ENCODE data around the gene VRK1. TPM values are rescaled to one million over a fixed set of nuclear protein-coding genes. Genes with fewer than 3 reads are reported as not detected.

VRK1 gene
- total and polyA plus RNA-seq, 8 donors = 2.4 to 7.0 (median 3.6) TPM

- TF ChIP-seq CTCF (IDR thresholded peaks at IDR 0.05) = no peak
- FAIRE-seq = no peak
- DNase-seq = no peak
- no peaks in the 10 kb centered on the region for H3K9me3 ChIP-seq
- no peak overlapping the region for H3K27ac ChIP-seq
- peaks cover 0 to 3% (median 0%) of the 10 kb centered on the region in 4 donors for H3K27me3 ChIP-seq
- H3K4me1 ChIP-seq = no peaks in the 10 kb centered on the region
- H3K36me3 ChIP-seq = no peaks in the 10 kb centered on the region
- WGBS, 2 donors = 56 to 68% methylated on average over 4 of the region's 4 CpGs
- peak in 1 of 4 donors; percentile 26 for ATAC-seq
- H3K4me3 ChIP-seq = no peak overlapping the region
- intact Hi-C loops (cut with DNase I) = no loop called here
These were observed 13.3 kb upstream of the VRK1 start for GRCh38 chr14:96783915-96784224.

DNA sequence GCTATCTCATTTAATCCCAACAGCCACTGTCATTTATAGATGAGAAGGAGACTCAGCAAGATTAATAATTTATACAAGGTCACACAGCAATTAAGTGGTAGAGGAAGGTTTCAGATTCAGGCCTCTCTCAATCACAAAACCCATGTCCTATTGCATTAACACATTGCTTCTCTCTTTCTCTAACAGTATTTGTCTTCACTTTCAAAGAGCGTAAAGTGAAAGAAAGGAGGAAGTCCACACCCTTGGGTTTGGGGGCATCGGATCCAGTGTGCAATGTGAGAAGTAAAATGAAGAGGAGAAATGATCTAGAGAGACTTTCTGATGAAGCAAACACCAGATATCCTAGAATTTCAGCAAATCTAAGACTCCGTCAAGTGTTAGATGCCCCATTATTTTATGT, 7.0 kb upstream of the VRK1 start:
- Histone ChIP-seq H3K36me3 (no peaks in the 10 kb centered on the region), H3K27me3 (no peaks in the 10 kb centered on the region), H3K4me3 (no peak overlapping the region), H3K9me3 (no peaks in the 10 kb centered on the region), H3K4me1 (no peaks in the 10 kb centered on the region), H3K27ac (no peak overlapping the region)
- TF ChIP-seq CTCF (IDR thresholded peaks at IDR 0.05) = no peak
- DNase-seq (no peak), ATAC-seq (no peak), FAIRE-seq (no peak)
- intact Hi-C loops (cut with DNase I) = no loop called here
- 52 to 58% methylated on average over 3 of the region's 3 CpGs for WGBS, 2 donors

DNA sequence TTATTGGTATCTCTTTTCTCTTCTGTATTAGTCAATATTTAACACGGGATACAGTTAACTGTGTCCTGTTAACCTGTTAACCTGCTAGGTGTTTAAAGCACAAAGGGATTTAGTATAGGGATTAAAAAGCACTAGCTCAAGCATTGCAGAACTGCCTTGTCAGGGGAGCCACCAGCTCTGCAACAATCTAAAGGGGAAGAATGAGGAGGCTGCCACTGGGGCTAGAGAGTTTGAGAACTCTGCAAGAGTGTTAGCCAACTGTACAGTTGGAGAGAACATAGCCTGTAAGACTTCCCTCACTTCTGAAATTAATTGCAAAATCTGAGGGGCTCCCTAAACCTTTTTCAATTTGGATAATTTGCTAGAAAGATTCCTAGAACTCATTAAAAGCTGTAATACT, 6.5 kb upstream of the VRK1 start:
- 33 to 55% methylated on average over 1 of the region's 1 CpG for WGBS, 2 donors
- ATAC-seq (no peak), FAIRE-seq (no peak), DNase-seq (no peak)
- TF ChIP-seq CTCF (IDR thresholded peaks at IDR 0.05) = no peak
- Histone ChIP-seq H3K4me1 (no peaks in the 10 kb centered on the region), H3K27ac (no peak overlapping the region), H3K36me3 (no peaks in the 10 kb centered on the region), H3K27me3 (no peaks in the 10 kb centered on the region), H3K4me3 (no peak overlapping the region), H3K9me3 (no peaks in the 10 kb centered on the region)
- intact Hi-C loops (cut with DNase I) = no loop called here

- Histone ChIP-seq H3K27me3 (no peaks in the 10 kb centered on the region), H3K4me3 (no peak overlapping the region), H3K27ac (no peak overlapping the region), H3K4me1 (no peaks in the 10 kb centered on the region), H3K36me3 (no peaks in the 10 kb centered on the region), H3K9me3 (no peaks in the 10 kb centered on the region)
- DNase-seq = no peak
- WGBS, 2 donors = 44 to 61% methylated on average over 5 of the region's 5 CpGs
- intact Hi-C loops (cut with DNase I) = no loop called here
- no peak for ATAC-seq
- no peak for TF ChIP-seq CTCF (IDR thresholded peaks at IDR 0.05)
- no peak for FAIRE-seq
These were observed 5.2 kb upstream of the VRK1 start for GRCh38 chr14:96792003-96792402.

DNA sequence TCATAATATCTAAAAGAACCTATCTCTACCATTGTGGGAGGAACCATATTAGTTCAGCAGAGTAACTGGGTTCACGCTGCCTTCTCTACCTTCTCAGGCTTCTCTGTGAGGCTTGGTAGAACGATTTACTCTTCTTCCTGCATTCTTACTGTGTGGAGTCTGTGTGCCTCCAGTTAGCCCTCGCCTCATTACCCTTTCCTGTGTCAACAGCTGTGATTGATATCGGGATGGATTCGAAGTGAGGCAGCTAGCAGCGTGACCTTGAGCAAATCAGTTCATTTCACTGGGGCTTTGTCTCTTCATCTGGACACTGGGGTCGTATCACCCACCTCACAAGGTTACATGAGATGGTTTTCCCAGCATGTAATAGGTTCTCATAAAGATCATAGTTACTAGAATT, 4.6 kb upstream of the VRK1 start:
- WGBS, 2 donors = 16 to 18% methylated on average over 7 of the region's 7 CpGs
- DNase-seq = no peak
- no peaks in the 10 kb centered on the region for H3K4me1 ChIP-seq
- H3K27ac ChIP-seq = no peak overlapping the region
- H3K36me3 ChIP-seq = no peaks in the 10 kb centered on the region
- no peak for FAIRE-seq
- ATAC-seq = no peak
- no peaks in the 10 kb centered on the region for H3K27me3 ChIP-seq
- no peak overlapping the region for H3K4me3 ChIP-seq
- H3K9me3 ChIP-seq = no peaks in the 10 kb centered on the region
- TF ChIP-seq CTCF (IDR thresholded peaks at IDR 0.05) = no peak
- intact Hi-C loops (cut with DNase I) = no loop called here

All from pancreas (tissue), 10 donors.